OCI-LY3 (cell line): ENCODE data around the gene TRAPPC8.

ENCODE experiments used
- EZH2phosphoT487 ChIP-seq: fragments of 200-600 bp; shearing (Covaris generic); IDR thresholded peaks from 2 replicates; pipeline ENCODE4 v1.6.1; 2018; ENCODE audit warnings: antibody characterized with exemption, mixed run types, low read depth
- TF ChIP-seq, protein P1 (sequence below): fragments of 200-600, 300-600 bp; sonication (generic); IDR thresholded peaks from 2 replicates; pipeline ENCODE4 v1.5.1; 2014; ENCODE audit warnings: antibody characterized with exemption, low read length, low read depth

DNA sequence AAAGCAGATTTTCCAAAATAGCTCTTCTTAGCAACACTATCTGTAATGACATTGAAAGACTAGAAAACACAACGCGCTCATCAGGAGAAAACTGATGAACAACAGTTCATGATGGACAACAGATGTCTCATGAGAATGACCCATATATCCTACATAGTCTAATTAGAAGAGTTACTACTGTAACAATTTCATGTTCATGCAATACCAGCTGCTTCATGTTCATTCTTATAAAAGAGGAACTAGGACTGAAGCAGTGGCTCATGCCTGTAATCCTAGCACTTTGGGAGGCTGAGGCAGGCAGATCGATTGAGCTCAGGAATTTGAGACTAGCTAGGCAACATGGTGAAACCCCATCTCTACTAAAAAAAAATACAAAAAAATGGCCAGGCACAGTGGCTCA, 22.7 kb downstream of the TRAPPC8 start:
- TF ChIP-seq, protein P1, sequence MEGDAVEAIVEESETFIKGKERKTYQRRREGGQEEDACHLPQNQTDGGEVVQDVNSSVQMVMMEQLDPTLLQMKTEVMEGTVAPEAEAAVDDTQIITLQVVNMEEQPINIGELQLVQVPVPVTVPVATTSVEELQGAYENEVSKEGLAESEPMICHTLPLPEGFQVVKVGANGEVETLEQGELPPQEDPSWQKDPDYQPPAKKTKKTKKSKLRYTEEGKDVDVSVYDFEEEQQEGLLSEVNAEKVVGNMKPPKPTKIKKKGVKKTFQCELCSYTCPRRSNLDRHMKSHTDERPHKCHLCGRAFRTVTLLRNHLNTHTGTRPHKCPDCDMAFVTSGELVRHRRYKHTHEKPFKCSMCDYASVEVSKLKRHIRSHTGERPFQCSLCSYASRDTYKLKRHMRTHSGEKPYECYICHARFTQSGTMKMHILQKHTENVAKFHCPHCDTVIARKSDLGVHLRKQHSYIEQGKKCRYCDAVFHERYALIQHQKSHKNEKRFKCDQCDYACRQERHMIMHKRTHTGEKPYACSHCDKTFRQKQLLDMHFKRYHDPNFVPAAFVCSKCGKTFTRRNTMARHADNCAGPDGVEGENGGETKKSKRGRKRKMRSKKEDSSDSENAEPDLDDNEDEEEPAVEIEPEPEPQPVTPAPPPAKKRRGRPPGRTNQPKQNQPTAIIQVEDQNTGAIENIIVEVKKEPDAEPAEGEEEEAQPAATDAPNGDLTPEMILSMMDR, result no peak
- TF ChIP-seq EZH2phosphoT487, result no peak
